ENCODE results near the gene CCDC40. TPM values are rescaled to one million over a fixed set of nuclear protein-coding genes. Genes with fewer than 3 reads are reported as not detected.

The CCDC40 gene
- total and polyA plus RNA-seq, 2 of the 13 experiments (the other 11 are each of a cell fraction or from before 2014, with no cell fraction given), result 4.1 to 5.5 TPM

GRCh38 chr17:80025140-80025539, 11.3 kb upstream of the CCDC40 start (continued):
- TF ChIP-seq ZNF687 (CRISPR knock-in tag; IDR thresholded peaks at IDR 0.05) (peak; percentile 46), PTBP1 (IDR thresholded peaks at IDR 0.05; ENCODE audit: low read depth, low read length, poor library complexity, severe bottlenecking) (no peak), SP2 (CRISPR knock-in tag; IDR thresholded peaks at IDR 0.05) (no peak), TIGD3 (CRISPR knock-in tag; IDR thresholded peaks at IDR 0.05; ENCODE audit: borderline replicate concordance) (no peak), NFE2L1 (CRISPR knock-in tag; IDR thresholded peaks at IDR 0.05; ENCODE audit: borderline replicate concordance) (no peak), TBL1XR1 (IDR thresholded peaks at IDR 0.05; ENCODE audit: borderline replicate concordance, low read length, partially characterized antibody) (no peak)
- TF ChIP-seq, protein P1, sequence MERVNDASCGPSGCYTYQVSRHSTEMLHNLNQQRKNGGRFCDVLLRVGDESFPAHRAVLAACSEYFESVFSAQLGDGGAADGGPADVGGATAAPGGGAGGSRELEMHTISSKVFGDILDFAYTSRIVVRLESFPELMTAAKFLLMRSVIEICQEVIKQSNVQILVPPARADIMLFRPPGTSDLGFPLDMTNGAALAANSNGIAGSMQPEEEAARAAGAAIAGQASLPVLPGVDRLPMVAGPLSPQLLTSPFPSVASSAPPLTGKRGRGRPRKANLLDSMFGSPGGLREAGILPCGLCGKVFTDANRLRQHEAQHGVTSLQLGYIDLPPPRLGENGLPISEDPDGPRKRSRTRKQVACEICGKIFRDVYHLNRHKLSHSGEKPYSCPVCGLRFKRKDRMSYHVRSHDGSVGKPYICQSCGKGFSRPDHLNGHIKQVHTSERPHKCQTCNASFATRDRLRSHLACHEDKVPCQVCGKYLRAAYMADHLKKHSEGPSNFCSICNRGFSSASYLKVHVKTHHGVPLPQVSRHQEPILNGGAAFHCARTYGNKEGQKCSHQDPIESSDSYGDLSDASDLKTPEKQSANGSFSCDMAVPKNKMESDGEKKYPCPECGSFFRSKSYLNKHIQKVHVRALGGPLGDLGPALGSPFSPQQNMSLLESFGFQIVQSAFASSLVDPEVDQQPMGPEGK (CRISPR knock-in tag; IDR thresholded peaks at IDR 0.05), result peak; percentile 25; the same call in 1 of the 2 replicates
